Camera-type eye (tissue), 1 donor: ENCODE results near the gene DDIT4. TPM values are rescaled to one million over a fixed set of nuclear protein-coding genes. Genes with fewer than 3 reads are reported as not detected.

Experiments
- total RNA-seq: library from RNA; depleted of rRNA; stranded (reverse); fragments of >200 nt; gene quantifications from one replicate; pipeline ENCODE4 v1.2.3, GENCODE V29; 2014

Gene DDIT4, protein sequence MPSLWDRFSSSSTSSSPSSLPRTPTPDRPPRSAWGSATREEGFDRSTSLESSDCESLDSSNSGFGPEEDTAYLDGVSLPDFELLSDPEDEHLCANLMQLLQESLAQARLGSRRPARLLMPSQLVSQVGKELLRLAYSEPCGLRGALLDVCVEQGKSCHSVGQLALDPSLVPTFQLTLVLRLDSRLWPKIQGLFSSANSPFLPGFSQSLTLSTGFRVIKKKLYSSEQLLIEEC
- 321 TPM for total RNA-seq

DNA sequence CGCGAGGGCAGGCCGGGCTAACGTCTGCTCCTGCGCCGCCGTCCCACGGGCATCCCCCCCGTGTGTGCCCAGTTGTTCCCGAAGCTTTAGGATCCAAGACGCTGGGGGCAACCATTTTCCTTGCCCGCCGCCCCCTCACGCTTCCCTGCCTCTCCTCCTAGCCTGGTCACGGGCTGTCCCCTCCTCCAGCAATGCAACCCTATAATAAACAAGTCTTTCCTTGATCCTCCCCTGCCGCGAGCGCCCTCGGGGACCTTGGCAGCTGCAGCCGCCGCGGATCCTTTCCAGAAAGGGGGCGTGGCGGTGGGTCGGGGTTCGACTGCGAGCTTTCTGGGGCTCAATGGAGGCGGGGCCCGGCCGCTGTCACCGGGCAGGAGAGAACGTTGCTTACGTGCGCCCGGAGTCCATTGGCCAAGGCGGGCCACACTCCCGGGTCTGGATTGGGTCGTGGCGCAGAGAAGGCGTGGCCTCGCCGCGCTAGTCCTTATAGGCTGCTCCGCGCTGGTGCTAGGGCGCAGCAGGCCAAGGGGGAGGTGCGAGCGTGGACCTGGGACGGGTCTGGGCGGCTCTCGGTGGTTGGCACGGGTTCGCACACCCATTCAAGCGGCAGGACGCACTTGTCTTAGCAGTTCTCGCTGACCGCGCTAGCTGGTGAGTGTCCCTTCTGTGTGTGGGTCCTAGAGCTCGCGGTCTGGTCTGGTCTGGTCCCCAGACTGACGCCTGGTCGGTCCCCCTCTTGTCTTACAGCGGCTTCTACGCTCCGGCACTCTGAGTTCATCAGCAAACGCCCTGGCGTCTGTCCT lies at the start of gene DDIT4:
TSS of gene DDIT4 (plus strand) at position 515 of the 803 bp plus-strand sequence. CDS start 293 bp downstream, outside the sequence.

Other genes starting within 250 kb of the DDIT4 start
- 28.6 TPM for gene SPOCK2, start 185.4 kb upstream of the DDIT4 start, total RNA-seq
- gene ANAPC16, start 57.9 kb upstream of the DDIT4 start, total RNA-seq, result 82.4 TPM
- 50.8 TPM for gene ASCC1, start 57.6 kb upstream of the DDIT4 start, total RNA-seq
- gene DNAJB12, start 81.0 kb downstream of the DDIT4 start, total RNA-seq, result 30.1 TPM